Measurements from ENCODE around the gene GRIK4.

GRCh38 chr11:120867988-120868387 lies 356.4 kb downstream of the GRIK4 start:
- TF ChIP-seq EZH2 (IDR thresholded peaks at IDR 0.05; ENCODE audit: borderline replicate concordance, low read length) (no peak), CTCF (IDR thresholded peaks at IDR 0.05; ENCODE audit: low read length) (no peak)

All from OCI-LY1 (cell line).